Endometrial microvascular endothelial cells (primary cell): ENCODE results near the gene SPOCK1. TPM values are rescaled to one million over a fixed set of nuclear protein-coding genes. Genes with fewer than 3 reads are reported as not detected.

Experiments used
- in situ Hi-C: cut with HindIII; loops from 2 replicates; pipeline ENCODE4 v1.10.0; 2017; ENCODE audit warnings: low sequenced_read_pairs, low pct_unique_long_range_greater_than_20kb; ENCODE audit errors: inconsistent ontology term
- total RNA-seq: library from RNA; depleted of rRNA; stranded (reverse); fragments of >200 nt; gene quantifications from one replicate; pipeline ENCODE4 v1.2.3, GENCODE V29; 2015; ENCODE audit errors: inconsistent ontology term

Gene SPOCK1
- total RNA-seq, 1 donor from 2014 or later: 8.7 TPM

GRCh38 chr5:137375741-137376526 is 123.2 kb downstream of the SPOCK1 start:
- in situ Hi-C loops: no loop called here

- in situ Hi-C loops: no loop called here
Measured at GRCh38 chr5:137374110-137374714, 124.9 kb downstream of the SPOCK1 start.

- in situ Hi-C loops: no loop called here
Measured at GRCh38 chr5:137372773-137373160, 126.4 kb downstream of the SPOCK1 start.

GRCh38 chr5:137372016-137372772 is 126.9 kb downstream of the SPOCK1 start:
- in situ Hi-C loops: no loop called here

- in situ Hi-C loops: no loop called here
Measured at GRCh38 chr5:137370096-137371071, 128.7 kb downstream of the SPOCK1 start.

GRCh38 chr5:137368651-137369050 is 130.5 kb downstream of the SPOCK1 start:
- in situ Hi-C loops: no loop called here

GRCh38 chr5:137367951-137368350 is 131.2 kb downstream of the SPOCK1 start:
- in situ Hi-C loops: no loop called here

GRCh38 chr5:137366526-137366925 is 132.6 kb downstream of the SPOCK1 start:
- in situ Hi-C loops: no loop called here

- in situ Hi-C loops: no loop called here
Measured at GRCh38 chr5:137365126-137365865, 133.8 kb downstream of the SPOCK1 start.

- in situ Hi-C loops: no loop called here
Measured at GRCh38 chr5:137361280-137361679, 137.8 kb downstream of the SPOCK1 start.

GRCh38 chr5:137360607-137361006 is 138.5 kb downstream of the SPOCK1 start:
- in situ Hi-C loops: no loop called here

GRCh38 chr5:137359941-137360340 is 139.2 kb downstream of the SPOCK1 start:
- in situ Hi-C loops: no loop called here

- in situ Hi-C loops: no loop called here
Measured at GRCh38 chr5:137357436-137357835, 141.7 kb downstream of the SPOCK1 start.

GRCh38 chr5:137356127-137356526 is 143.0 kb downstream of the SPOCK1 start:
- in situ Hi-C loops: no loop called here

- in situ Hi-C loops: no loop called here
Measured at GRCh38 chr5:137355708-137356107, 143.4 kb downstream of the SPOCK1 start.

GRCh38 chr5:137352095-137352494 is 147.0 kb downstream of the SPOCK1 start:
- in situ Hi-C loops: no loop called here

- in situ Hi-C loops: no loop called here
Measured at GRCh38 chr5:137350791-137351190, 148.3 kb downstream of the SPOCK1 start.

GRCh38 chr5:137348759-137349158 is 150.4 kb downstream of the SPOCK1 start:
- in situ Hi-C loops: no loop called here
